Activated gamma-delta T cell treated with anti-CD3 and anti-CD28 coated beads, Interleukin-2, amount 50 U/mL, for 16 hours (primary cell): ENCODE data around the gene MAPK8IP1.
A peak's percentile ranks its signal among the peaks of the same experiment; 100 is the strongest.
"Not testable (repeated sequence)": the region's sequence is repeated elsewhere in the genome, so short reads cannot be mapped to it uniquely, and the experiment has no call there.

Source experiments
- DNase-seq: peaks from one replicate; pipeline ENCODE4 v3.0.0-alpha.2; 2020; ENCODE audit warnings: low read depth

MAPK8IP1 gene

GRCh38 chr11:45885274-45885920 lies at the start of gene MAPK8IP1:
MAPK8IP1 (plus strand) TSS chr11:45885651; CDS start chr11:45885821, 170 bp downstream.
- peak; percentile 18 for DNase-seq

GRCh38 chr11:45839204-45839603 lies 46.2 kb upstream of the MAPK8IP1 start:
- no peak for DNase-seq

- not testable (repeated sequence) for DNase-seq
Measured at GRCh38 chr11:45840251-45840650, 45.2 kb upstream of the MAPK8IP1 start.

- DNase-seq: peak; percentile 83
Measured at GRCh38 chr11:45843158-45843924, 42.1 kb upstream of the MAPK8IP1 start.

- no peak for DNase-seq
Measured at GRCh38 chr11:45844822-45845578, 40.5 kb upstream of the MAPK8IP1 start.

- no peak for DNase-seq
Measured at GRCh38 chr11:45846174-45846675, 39.2 kb upstream of the MAPK8IP1 start.

GRCh38 chr11:45846974-45847910 lies 38.2 kb upstream of the MAPK8IP1 start, which contains the start of gene CRY2:
CRY2 (plus strand) TSS chr11:45847475; CDS start chr11:45847491, 16 bp downstream.
- DNase-seq: peak; percentile 98

- DNase-seq: peak; percentile 19
Measured at GRCh38 chr11:45847911-45848316, 37.5 kb upstream of the MAPK8IP1 start.

GRCh38 chr11:45848654-45849081 lies 36.8 kb upstream of the MAPK8IP1 start:
- DNase-seq: no peak

- DNase-seq: no peak
Measured at GRCh38 chr11:45850446-45850845, 35.0 kb upstream of the MAPK8IP1 start.

GRCh38 chr11:45851228-45851627 lies 34.2 kb upstream of the MAPK8IP1 start:
- no peak for DNase-seq

GRCh38 chr11:45852018-45852711 lies 33.3 kb upstream of the MAPK8IP1 start:
- DNase-seq: no peak

- no peak for DNase-seq
Measured at GRCh38 chr11:45852712-45853101, 32.7 kb upstream of the MAPK8IP1 start.

GRCh38 chr11:45853332-45854219 lies 31.9 kb upstream of the MAPK8IP1 start:
- no peak for DNase-seq

GRCh38 chr11:45855308-45855707 lies 30.1 kb upstream of the MAPK8IP1 start:
- no peak for DNase-seq

- no peak for DNase-seq
Measured at GRCh38 chr11:45856044-45856468, 29.4 kb upstream of the MAPK8IP1 start.

GRCh38 chr11:45857961-45858474 lies 27.4 kb upstream of the MAPK8IP1 start:
- DNase-seq: no peak

GRCh38 chr11:45858751-45859398 lies 26.6 kb upstream of the MAPK8IP1 start:
- DNase-seq: no peak

GRCh38 chr11:45859661-45860140 lies 25.8 kb upstream of the MAPK8IP1 start:
- DNase-seq: no peak
